Measurements from ENCODE around the gene AZIN2. TPM values are rescaled to one million over a fixed set of nuclear protein-coding genes. Genes with fewer than 3 reads are reported as not detected.
A peak's percentile ranks its signal among the peaks of the same experiment; 100 is the strongest.

AZIN2 gene
- total RNA-seq, 1 experiment from 2014 or later: 2.4 TPM

DNA sequence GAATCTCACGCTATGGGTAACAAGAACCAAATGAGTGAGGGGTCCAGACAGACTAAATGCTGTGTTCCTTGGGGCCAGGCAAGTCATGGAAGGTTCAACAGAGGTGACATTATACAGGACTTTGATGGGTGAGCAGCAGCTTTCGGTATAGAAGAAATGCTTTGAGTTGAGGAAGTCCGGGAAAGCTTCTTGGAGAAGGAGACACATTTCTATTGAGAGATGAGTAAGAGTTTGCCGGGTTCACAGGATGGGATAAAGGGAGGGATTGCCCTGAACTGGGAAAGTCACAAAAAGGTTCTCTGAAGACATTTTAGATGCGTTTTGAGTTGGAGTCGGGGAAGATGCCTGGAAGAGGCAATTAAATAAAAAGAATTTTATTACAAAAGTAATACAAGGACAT, 580 bp upstream of the AZIN2 start:
- CTCF ChIA-PET: no interaction called here
- no peak for TF ChIP-seq SIN3A (IDR thresholded peaks at IDR 0.05; ENCODE audit: borderline replicate concordance, insufficient read depth, low read depth, low read length)
- no peak for TF ChIP-seq POLR2AphosphoS5 (IDR thresholded peaks at IDR 0.05; ENCODE audit: low read depth, low read length)
- TF ChIP-seq, protein P1, sequence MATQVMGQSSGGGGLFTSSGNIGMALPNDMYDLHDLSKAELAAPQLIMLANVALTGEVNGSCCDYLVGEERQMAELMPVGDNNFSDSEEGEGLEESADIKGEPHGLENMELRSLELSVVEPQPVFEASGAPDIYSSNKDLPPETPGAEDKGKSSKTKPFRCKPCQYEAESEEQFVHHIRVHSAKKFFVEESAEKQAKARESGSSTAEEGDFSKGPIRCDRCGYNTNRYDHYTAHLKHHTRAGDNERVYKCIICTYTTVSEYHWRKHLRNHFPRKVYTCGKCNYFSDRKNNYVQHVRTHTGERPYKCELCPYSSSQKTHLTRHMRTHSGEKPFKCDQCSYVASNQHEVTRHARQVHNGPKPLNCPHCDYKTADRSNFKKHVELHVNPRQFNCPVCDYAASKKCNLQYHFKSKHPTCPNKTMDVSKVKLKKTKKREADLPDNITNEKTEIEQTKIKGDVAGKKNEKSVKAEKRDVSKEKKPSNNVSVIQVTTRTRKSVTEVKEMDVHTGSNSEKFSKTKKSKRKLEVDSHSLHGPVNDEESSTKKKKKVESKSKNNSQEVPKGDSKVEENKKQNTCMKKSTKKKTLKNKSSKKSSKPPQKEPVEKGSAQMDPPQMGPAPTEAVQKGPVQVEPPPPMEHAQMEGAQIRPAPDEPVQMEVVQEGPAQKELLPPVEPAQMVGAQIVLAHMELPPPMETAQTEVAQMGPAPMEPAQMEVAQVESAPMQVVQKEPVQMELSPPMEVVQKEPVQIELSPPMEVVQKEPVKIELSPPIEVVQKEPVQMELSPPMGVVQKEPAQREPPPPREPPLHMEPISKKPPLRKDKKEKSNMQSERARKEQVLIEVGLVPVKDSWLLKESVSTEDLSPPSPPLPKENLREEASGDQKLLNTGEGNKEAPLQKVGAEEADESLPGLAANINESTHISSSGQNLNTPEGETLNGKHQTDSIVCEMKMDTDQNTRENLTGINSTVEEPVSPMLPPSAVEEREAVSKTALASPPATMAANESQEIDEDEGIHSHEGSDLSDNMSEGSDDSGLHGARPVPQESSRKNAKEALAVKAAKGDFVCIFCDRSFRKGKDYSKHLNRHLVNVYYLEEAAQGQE (IDR thresholded peaks at IDR 0.05; ENCODE audit: insufficient read depth in 1 of 2, low read depth in 2 of 2, low read length in 1 of 2): no peak
- TF ChIP-seq, protein P2, sequence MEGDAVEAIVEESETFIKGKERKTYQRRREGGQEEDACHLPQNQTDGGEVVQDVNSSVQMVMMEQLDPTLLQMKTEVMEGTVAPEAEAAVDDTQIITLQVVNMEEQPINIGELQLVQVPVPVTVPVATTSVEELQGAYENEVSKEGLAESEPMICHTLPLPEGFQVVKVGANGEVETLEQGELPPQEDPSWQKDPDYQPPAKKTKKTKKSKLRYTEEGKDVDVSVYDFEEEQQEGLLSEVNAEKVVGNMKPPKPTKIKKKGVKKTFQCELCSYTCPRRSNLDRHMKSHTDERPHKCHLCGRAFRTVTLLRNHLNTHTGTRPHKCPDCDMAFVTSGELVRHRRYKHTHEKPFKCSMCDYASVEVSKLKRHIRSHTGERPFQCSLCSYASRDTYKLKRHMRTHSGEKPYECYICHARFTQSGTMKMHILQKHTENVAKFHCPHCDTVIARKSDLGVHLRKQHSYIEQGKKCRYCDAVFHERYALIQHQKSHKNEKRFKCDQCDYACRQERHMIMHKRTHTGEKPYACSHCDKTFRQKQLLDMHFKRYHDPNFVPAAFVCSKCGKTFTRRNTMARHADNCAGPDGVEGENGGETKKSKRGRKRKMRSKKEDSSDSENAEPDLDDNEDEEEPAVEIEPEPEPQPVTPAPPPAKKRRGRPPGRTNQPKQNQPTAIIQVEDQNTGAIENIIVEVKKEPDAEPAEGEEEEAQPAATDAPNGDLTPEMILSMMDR (IDR thresholded peaks at IDR 0.05): no peak
- TF ChIP-seq TCF7L2 (IDR thresholded peaks at IDR 0.05; ENCODE audit: low read depth, low read length): no peak
- Histone ChIP-seq H3K4me3 (ENCODE audit: low read depth in 2 of 2, low read length in 2 of 2) (peak overlapping the region; percentile 67 to 91), H3K9me3 (ENCODE audit: control insufficient read depth, insufficient read depth, low read depth, low read length) (no peaks in the 10 kb centered on the region), H3K27me3 (ENCODE audit: control insufficient read depth, insufficient read depth, low read length) (no peaks in the 10 kb centered on the region; the same call in 1 of the 2 replicates), H3K36me3 (ENCODE audit: control insufficient read depth, insufficient read depth, low read length) (no peaks in the 10 kb centered on the region; the same call in 1 of the 2 replicates), H3K4me1 (ENCODE audit: control insufficient read depth, insufficient read depth, low read length) (peaks cover 5% of the 10 kb centered on the region; the same call in 1 of the 2 replicates), H3K27ac (ENCODE audit: low read length) (peak overlapping the region; percentile 76)
- in situ Hi-C loops (cut with HindIII; ENCODE audit: low pct_unique_long_range_greater_than_20kb, low sequenced_read_pairs) (no loop called here), intact Hi-C loops (cut with micrococcal nuclease; ENCODE audit: unreplicated experiment) (loop anchor here (10.0 kb wide), 1 partner anchor 206 kb away; the partner anchor contains the start of gene FNDC5)
- TSS peak; percentile 95 for BruUV-seq (replicated peaks)
- ATAC-seq (no peak), DNase-seq (ENCODE audit: low read depth, low spot score) (no peak)
- POLR2A ChIA-PET: no interaction called here

DNA sequence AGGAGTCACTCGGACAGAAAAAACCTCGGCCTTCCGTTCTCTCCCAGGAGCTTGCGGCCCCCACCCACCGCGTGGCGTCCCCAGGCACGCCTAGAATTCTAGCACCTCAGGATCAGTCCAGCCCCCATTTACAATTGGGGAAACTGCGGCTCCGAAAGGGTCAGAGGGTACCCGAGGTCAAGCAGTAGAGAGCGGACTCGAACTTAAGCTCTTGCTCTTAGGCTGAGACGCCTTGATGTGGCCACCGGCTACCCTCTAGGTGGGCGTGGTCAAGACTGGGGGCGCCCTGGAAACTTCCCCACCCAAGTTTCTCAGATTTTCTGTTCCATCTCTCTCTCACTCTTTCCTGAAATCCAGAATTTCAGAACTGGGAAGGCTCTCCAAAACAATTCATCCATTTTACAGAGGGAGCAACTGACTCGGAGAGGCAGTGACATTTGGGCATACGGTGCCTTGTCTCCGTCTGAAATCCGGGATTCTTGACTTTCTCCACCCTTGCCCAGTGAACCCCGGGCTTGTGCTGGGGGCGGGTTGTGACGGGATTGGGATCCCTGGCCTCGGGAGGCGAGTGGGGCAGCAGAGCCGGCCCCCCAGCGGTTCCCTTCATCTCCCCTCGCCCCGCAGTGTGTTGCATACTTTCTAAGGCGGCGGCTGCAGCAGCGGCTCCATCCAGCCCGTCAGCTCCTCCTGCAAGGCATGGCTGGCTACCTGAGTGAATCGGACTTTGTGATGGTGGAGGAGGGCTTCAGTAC, 777 bp downstream of the AZIN2 start:
- Histone ChIP-seq H3K4me3 (ENCODE audit: low read depth in 2 of 2, low read length in 2 of 2) (peak overlapping the region; percentile 67 to 91), H3K9me3 (ENCODE audit: control insufficient read depth, insufficient read depth, low read depth, low read length) (no peaks in the 10 kb centered on the region), H3K27me3 (ENCODE audit: control insufficient read depth, insufficient read depth, low read length) (no peaks in the 10 kb centered on the region; the same call in 1 of the 2 replicates), H3K36me3 (ENCODE audit: control insufficient read depth, insufficient read depth, low read length) (no peaks in the 10 kb centered on the region; the same call in 1 of the 2 replicates), H3K4me1 (ENCODE audit: control insufficient read depth, insufficient read depth, low read length) (peaks cover 5% of the 10 kb centered on the region; the same call in 1 of the 2 replicates), H3K27ac (ENCODE audit: low read length) (no peak overlapping the region; the same call in 1 of the 2 replicates)
- no TSS peak for BruUV-seq (replicated peaks)
- in situ Hi-C loops (cut with HindIII; ENCODE audit: low pct_unique_long_range_greater_than_20kb, low sequenced_read_pairs) (no loop called here), intact Hi-C loops (cut with micrococcal nuclease; ENCODE audit: unreplicated experiment) (loop anchor here (10.0 kb wide), 1 partner anchor 207 kb away; the partner anchor contains the start of gene FNDC5)
- ChIA-PET CTCF (interaction anchor here (0.6 kb wide), 1 partner anchor 744 kb away, joined by 6 read pairs; no protein-coding TSS in a partner anchor), POLR2A (interaction anchor here (0.7 kb wide), 3 partner anchors 23 to 327 kb away, joined by 4 to 6 read pairs (median 4); no protein-coding TSS in a partner anchor)
- ATAC-seq: peak; percentile 22
- DNase-seq (ENCODE audit: low read depth, low spot score): no peak
- peak; percentile 31; the same call in 1 of the 2 replicates for TF ChIP-seq TCF7L2 (IDR thresholded peaks at IDR 0.05; ENCODE audit: low read depth, low read length)
- TF ChIP-seq, protein P2 (IDR thresholded peaks at IDR 0.05): no peak

Data from Panc1 (cell line).